Islet precursor cell (in vitro differentiated cells): ENCODE results near the gene GFPT1.
"Not testable (repeated sequence)": the region's sequence is repeated elsewhere in the genome, so short reads cannot be mapped to it uniquely, and the experiment has no call there.

Source experiments
- DNase-seq: peaks from one replicate; pipeline ENCODE4 v3.0.0-alpha.2; 2018

Gene GFPT1

DNA sequence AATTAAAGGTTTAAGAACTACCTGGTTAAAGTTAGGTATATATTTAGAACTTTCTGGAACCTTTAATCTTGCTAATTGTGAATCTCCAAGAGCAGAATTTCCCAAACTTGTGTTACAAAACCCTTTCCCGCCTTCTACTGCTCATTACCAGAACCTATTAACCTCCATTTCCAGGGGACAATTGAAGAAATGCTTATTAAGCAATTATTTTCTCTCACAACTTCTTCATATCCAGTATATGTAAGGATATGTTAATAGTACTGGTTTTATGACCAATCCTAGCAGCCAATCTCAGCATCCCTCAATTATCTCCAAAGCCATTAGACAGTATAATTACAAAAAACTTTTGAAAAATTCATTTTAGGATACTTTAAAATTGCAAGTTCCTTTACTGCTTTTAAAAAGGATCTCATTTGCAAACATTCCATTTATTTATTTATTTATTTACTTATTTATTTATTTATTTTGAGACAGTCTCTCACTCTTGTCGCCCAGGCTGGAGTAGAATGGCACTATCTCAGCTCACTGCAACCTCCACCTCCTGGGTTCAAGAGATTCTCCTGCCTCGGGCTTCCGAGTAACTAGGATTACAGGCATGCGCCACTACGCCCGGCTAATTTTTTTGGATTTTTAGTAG is 3.7 kb downstream of the GFPT1 start:
- DNase-seq: peak; percentile 0

DNA sequence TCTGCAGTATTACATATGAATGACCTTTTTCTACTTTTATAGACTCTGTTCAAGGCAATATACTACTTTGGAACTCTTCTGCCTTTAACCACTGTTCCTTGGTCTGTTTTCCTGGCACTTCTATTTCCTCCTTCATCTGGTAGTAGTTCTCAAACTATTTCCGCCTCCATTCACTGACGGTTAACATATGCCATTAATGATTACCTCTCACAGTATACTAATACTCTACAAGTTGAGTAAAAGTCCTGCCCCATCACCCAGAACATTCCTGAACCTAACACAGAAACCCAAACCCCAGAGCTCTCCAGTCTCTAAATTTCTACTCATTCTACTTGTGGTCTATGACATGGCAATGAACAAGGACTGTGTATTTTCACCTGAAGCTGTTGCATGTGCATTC is 4.5 kb downstream of the GFPT1 start:
- peak; percentile 1 for DNase-seq

DNA sequence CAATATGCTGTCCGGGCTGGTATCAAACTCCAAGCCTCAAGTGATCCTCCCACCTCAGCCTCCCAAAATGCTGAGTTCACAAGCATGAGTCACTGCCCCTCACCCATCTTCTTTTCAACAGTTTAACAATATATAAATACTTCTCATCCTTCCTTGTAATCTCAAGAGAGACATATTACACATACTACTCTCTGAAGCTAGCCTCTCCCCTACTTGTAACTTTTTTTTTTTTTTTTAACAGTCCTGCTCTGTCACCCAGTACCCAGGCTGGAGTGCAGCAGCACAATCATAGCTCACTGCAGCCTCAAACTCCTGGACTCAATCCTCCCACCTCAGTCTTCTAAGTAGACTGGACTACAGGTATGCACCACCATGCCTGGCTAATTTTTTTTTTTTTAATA is 5.7 kb downstream of the GFPT1 start:
- DNase-seq: peak; percentile 40

DNA sequence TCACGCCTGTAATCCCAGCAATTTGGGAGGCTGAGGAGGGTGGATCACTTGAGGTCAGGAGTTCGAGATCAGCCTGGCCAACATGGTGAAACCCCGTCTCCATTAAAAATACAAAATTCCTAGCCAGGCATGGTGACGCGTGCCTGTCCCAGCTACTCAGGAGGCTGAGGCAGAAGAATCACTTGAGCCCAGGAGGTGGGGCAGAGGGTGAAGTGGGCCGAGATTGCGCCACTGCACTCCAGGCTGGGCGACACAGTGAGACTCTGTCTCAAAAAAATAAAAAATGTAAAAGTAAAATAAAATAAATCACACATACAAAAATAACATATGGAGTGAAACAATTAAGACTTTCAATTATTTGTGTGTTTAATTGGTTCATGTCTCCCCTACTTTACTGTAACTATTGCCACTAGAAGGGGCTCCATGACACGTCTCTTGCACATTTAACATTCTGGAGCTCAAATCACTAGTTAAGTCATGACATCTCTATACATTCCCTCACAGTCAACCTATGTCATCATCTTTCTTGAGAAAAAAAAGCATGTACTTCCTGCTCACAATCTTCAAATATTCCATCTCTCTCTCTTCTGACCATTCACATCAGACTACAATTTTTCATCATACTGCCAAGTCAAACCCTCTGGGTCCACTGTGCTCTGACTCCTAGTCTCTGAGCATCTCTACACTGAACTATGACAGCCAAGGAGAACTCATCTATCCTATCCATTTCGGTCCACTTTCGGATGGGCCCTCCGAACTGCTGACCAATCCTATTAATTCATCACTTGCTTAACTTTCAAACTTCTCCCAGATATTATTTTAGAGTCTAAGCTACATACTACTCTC is 6.7 kb downstream of the GFPT1 start:
- DNase-seq: peak; percentile 7

DNA sequence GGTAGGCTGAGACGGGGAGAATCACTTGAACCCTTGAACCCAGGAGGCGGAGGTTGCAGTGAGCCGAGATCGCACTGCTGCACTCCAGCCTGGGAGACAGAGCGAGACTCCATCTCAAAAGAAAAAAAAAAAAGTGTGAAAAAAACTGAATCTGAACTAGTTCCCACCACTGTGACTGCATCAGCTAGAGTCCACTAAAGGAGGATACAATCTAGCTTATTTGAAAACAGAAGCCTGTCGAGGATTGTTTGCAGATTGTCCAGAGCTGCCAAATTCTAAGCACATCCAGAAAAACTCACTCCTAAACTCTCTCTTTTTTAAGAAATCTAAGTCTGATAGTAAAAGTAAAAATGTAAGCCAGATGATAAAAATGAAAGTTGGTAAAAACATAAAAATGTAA is 10.6 kb downstream of the GFPT1 start:
- DNase-seq: peak; percentile 31

DNA sequence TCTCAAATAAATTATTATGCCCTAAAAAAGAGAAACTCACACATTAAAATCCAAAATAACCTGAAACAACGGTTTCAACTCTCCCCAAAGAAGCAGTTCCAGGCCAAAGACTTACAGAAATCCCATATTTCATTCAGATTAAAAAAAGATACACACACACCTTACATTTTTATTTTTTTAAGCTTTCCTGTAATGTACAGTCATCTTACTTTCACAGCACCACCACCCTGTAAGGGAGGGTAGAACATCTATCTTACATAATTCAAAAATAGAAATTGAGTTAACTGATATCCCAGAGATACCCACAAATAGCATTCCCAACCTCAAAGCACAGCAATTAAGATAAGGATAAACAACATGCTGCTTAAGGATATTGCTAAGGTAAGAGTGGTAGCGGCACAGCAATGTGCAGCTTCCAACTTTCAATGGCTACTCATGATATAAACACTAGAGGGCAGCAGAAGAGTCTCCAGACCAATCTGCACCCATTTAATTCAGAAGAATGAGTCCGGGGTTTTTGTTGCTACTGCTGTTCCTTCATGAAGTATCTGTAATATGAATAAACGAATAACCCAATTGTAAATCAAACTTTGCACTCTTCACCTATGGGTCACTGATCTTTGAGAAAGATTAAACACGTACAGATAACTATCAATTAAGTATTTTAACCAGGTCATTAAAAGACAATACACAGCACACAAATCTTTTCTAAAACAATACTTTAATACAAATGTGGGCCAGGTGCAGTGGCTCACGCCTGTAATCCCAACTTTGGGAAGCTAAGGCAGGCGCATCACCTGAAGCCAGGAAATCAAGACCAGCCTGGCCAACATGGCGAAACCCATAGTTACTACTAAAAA is 11.3 kb downstream of the GFPT1 start:
- DNase-seq: peak; percentile 27

DNA sequence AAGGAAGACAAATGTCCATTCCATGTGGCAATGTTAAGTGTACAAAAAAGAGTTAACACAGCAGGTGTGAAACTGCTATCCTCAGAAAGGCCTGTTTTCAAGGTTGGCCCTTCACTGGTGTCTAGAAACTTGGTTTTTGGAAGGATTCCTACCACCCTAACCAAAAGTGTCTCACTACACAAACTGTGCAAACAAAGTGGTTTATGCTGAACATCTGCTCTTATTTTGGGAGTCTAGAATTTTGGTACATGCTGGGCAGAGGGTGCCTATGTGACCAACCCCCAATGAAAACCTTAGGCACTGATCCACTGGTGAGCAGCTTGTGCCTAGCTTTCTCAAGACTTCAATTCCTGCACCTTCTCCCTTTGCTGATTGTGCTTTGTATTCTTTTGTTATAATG is 14.3 kb downstream of the GFPT1 start:
- no peak for DNase-seq

DNA sequence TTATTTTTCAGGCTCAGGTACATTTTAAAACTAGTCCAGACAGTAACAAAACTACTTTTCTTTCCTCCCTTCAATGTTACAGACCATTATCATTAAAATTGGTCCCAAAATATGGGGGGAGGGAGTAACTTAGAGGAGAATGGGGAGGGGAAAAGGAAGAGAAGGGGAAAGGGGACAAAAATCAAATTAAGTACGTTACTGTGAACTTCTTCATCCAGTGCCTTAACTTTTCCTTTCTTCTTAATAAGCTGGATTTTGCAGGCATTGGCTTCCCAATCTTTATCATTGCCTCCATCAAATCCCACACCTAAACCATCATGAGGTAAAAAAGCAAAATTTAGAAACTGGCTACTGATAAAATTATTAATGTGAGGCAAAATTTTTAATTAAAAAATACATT is 17.2 kb downstream of the GFPT1 start:
- DNase-seq: no peak

DNA sequence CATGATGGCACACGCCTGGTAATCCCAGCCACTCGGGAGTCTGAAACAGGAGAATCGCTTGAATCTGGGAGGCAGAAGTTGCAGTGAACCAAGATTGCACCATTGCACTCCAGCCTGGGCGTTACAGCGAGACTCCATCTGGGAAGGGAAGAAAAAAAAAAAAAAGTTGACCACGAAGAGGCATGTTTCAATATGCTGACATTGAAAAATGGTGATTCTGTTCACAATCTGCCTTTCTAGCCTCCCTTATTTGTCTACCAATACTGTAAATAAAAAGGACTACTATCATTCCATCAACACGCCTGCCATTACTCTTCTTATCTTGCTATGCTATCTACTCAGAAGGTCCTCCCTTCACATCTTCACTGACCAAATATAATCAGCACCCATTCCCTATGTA is 18.4 kb downstream of the GFPT1 start:
- DNase-seq: no peak

DNA sequence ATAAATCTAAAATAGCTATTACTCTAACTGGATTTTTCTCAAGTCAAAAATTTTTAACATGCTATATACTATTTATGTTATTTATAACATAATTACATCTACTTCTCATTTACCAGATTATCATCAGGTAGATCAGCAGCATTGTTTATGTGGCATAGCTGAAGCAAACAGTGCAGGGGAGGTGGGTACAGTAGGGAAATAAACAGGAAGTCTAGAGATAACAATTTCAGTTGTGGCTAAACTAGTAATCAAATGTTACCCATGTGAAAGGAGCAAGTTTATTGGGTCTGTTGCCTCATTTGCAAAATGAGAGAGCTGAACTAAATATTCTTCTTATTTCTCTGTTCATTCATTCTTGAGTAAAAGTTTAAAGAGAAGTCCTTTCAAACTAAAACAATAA is 27.7 kb downstream of the GFPT1 start:
- no peak for DNase-seq

DNA sequence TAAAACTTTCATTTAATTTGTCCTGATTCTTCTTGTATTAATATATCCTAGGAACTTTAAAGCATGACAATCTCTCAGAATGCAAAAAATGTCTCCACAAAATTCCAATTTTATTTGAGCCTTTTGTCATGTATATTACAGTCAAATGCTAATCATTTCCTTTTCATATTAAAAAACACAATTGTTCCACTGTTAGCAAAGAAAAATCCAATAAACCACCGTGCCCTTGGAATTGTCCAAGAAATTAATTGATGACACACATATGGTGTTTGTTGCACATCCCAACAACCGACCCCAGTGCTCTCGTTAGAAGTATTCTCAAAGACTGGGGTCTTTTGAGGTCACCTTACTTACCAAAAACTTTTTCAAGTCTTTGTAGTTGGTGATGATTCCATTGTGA is 28.1 kb downstream of the GFPT1 start:
- DNase-seq: no peak

DNA sequence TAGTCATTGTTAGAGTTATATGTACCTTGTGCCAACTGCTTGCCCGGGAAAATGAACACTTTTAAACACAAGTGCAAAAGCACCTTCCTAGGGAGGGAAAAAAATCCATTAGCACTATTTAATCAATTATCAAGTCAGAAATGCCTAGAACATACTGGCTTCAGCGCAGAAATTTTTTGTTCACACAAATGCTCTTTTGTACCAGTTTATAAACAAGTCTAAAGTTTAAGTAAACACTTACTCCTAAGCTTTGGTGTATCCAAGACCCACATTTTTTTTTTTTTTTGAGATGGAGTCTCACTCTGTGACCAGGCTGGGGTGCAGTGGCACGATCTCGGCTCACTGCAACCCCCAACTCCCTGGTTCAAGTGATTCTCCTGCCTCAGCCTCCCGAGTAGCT is 30.6 kb downstream of the GFPT1 start:
- DNase-seq: no peak

DNA sequence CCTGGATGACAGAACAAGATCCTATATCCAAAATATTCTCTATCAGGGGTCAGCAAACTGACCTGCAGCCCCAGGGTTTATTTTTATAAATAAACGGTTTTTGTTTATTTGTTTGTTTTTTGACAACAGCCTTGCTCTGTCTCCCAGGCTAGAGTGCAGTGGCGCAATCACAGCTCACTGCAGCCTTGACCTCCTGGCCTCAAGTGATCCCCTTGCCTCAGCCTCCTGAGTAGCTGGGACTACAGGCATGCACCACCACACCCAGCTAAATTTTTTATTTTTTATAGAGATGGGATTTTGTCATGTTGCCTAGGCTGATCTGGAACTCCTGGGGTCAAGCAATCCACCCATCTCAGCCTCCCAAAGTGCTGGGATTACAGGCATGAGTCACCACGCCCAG is 32.1 kb downstream of the GFPT1 start:
- not testable (repeated sequence) for DNase-seq

DNA sequence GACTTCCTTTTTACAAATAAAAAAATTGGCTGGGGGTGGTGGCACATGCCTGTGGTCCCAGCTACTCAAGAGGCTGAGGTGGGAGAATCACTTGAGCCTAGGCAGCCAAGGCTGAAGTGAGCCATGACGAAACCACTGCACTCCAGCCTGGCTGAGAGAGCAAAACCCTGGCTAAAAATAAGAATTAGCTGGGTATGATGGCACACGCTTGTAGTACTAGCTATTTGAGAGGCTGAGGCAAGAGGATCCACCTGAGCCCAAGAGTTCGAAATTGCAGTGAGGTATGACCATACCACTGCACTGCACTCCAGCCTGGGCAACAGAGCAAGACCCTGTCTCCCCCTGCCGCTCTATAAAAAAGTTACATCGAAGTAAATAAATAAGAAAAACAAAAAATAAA is 33.7 kb downstream of the GFPT1 start:
- DNase-seq: no peak

DNA sequence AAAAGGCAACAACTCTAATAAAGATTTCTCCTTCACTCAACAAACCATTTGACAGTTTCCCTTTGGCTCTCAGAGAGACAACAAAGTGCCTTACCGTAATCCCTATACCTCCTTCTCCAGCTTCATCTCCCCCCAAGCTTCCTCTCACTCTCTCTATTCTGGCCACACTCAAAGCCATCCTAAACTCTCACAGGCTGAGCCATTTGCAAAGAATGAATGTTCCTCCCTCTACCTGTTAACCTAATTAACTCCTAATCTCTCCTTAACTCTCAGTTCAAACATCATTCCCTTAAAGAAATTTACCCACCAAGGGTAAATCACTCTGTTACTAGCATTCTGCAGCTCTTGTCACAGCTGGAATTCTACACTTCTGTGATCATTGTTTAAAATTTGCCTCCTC is 38.2 kb downstream of the GFPT1 start:
- no peak for DNase-seq

DNA sequence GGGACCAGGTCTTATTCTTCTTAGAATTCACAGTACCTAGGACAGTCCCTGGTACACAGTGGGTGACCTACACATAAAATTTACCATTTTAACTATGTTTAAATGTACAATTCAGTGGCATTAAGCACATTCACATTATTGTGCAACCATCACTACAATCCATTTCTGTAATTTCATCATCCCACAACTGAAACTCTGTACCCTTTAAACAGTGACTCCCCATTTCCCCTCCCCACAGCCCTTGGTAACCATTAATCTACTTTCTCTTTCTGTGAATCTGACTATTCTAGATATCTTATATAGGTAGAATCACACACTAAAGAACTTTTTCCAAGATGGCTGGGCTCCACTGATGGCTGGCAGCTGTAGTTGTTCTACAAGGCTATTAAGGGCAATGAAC is 41.6 kb downstream of the GFPT1 start:
- no peak for DNase-seq

DNA sequence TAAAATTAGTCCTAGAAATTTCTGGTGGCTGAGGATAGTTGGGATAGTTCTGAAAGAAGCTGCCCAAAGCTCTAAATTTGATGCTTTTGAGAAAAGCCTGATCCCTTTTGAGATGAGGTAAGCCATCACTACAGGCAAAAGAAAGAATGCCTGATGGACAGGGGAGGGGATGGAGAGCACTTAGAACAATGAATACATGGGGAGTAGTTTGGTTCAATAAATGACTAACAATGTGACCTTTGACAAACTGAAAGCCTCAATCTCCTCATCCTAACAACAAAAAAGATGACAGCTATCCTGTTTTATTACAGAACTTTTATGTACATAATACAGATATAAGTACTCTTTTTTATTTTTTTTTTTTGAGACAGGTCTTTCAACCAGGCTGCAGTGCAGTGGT is 42.7 kb downstream of the GFPT1 start:
- no peak for DNase-seq

DNA sequence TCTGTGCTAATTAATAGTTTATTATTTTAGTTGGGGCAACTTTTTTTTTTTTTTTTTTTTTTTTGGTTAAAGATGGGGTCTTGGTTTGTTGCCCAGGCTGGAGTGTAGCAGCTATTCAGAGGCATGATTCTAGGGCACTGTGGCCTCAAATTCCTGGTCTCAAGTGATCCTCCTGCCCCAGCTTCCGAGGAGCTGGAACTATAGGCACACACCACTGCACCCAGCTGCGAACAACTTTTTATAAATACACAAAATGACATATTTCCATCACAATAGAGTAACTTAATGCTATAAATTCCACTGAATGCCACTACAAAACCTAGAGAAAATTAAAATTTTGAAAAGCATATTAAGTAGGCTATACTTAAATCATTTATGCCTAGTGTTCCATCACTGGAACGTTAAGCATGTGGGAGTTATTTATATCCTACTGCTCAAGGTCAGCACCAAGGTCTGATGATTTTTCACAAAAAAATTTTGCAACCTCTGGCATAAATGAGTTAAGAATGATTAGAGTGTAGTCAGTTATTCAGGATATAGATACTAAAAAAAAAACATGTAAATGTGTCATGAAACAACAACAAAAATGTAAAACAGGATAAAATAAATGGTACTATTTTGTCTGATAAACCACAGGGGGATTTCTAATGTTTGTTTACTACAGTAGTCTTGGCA is 46.8 kb downstream of the GFPT1 start:
- DNase-seq: no peak

DNA sequence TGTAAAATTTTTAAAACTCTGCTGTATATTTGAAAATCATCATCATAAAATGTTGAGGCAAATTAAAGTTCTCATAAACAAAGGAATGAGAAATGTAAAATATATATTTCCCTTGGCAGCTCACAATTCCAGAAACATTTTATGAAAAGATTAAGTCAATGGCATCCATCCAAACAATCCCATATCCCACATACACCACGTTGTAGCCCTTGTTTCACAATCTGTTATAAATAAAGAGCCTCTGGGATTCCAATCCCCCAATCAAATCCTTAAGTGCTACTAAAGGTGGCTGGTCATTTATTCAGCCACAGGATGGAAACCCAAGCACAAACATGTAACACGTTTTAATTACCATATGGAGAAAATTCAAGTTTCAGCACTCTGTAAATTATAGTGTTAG is 51.7 kb downstream of the GFPT1 start:
- no peak for DNase-seq

DNA sequence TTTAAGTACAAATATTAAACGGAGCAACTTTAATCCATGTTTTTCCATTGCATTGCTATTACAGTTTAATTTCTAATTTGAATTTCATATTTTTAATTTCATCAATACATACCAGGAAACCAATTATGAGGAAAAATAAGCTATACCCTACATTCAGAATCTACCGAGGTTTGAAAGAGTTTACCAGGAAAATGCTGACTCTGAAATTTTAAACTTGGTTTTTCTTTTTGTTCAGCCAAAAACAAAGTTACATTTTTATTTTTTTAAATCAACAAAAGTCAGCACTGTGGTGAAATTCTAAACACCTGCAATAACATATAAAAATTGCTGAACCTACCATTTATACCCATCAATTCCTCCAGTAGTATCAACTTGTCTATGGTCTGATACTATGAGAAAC is 53.7 kb downstream of the GFPT1 start:
- DNase-seq: no peak

DNA sequence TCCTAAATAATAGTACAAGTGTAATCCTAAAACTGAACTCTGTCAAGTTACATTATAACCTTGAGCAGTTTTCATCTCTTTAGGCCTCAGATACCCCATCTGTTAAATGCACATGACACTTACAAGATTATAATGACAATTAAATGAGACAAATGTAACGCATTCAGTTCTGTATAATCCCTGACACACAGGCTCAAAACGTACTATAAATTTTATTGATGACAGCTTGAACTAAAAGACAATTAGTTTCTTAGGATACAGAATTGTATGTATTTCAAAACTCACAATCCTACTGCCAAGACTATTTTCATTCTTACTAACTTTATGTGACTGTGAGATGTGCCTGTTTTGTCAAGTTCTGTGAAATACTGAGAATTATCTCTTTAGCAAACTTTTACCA is 56.2 kb downstream of the GFPT1 start:
- DNase-seq: no peak

DNA sequence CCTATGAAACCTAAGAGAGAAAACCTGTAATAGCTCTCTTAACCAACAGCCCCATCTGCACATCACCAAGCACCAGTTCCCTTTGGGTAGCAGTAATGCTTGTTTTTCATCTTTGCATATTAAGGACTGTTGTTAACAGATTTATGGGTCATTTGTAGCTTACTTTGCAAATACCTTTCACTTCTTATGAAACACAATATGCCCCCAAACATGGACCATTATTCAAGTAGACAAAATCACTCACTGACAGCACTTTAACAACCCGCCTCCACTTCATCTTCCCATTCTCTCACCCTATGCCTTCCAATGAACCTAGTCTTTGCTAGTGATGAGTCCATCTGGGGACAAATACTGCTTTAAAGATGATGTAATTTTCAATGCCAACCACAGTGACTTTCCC is 64.4 kb downstream of the GFPT1 start:
- DNase-seq: no peak

DNA sequence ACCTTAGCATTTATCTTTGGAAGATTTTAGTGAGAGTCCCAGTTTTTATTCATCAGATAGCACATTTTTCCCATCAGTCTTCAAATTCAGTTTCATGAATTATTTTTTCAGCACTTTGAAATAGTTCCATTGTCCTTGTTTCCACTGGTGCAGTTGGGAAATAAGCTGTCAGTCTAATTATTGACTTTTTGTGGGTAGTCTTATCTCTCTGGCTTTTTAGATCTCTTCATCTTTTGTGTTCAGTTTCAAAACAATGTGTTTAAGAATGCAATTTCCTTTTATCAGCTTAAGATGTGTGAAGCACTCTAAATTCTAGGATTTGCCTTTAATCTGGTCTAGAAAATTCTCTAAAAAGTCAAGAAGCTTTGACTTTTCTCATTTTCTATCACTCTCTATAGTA is 70.5 kb downstream of the GFPT1 start:
- no peak for DNase-seq
